Activated naive CD4-positive, alpha-beta T cell treated with anti-CD3 and anti-CD28 coated beads, Interleukin-2, amount 50 U/mL, for 16 hours (primary cell): ENCODE data around the gene DPF3.

ENCODE experiments used
- DNase-seq: peaks from one replicate; pipeline ENCODE4 v3.0.0-alpha.2; 2020

Gene DPF3

GRCh38 chr14:72790887-72791566 is 102.9 kb downstream of the DPF3 start:
- no peak for DNase-seq

- no peak for DNase-seq
Observed at GRCh38 chr14:72788972-72789728, 104.8 kb downstream of the DPF3 start.

- DNase-seq, result no peak
Observed at GRCh38 chr14:72788255-72788654, 105.6 kb downstream of the DPF3 start.

GRCh38 chr14:72787841-72788240 is 106.1 kb downstream of the DPF3 start:
- DNase-seq, result no peak

- DNase-seq, result no peak
Observed at GRCh38 chr14:72786378-72787350, 107.2 kb downstream of the DPF3 start.

GRCh38 chr14:72783741-72784140 is 110.2 kb downstream of the DPF3 start:
- DNase-seq, result no peak

GRCh38 chr14:72782817-72783216 is 111.1 kb downstream of the DPF3 start:
- DNase-seq, result no peak

- DNase-seq, result no peak
Observed at GRCh38 chr14:72781561-72782508, 112.1 kb downstream of the DPF3 start.

GRCh38 chr14:72780751-72781150 is 113.2 kb downstream of the DPF3 start:
- DNase-seq, result no peak

GRCh38 chr14:72779679-72780078 is 114.2 kb downstream of the DPF3 start:
- DNase-seq, result no peak

- DNase-seq, result no peak
Observed at GRCh38 chr14:72777636-72778035, 116.3 kb downstream of the DPF3 start.

GRCh38 chr14:72776701-72777261 is 117.1 kb downstream of the DPF3 start:
- no peak for DNase-seq

- no peak for DNase-seq
Observed at GRCh38 chr14:72775923-72776554, 117.9 kb downstream of the DPF3 start.

GRCh38 chr14:72774894-72775620 is 118.8 kb downstream of the DPF3 start:
- no peak for DNase-seq

- DNase-seq, result no peak
Observed at GRCh38 chr14:72774141-72774540, 119.8 kb downstream of the DPF3 start.

- no peak for DNase-seq
Observed at GRCh38 chr14:72771561-72771960, 122.3 kb downstream of the DPF3 start.

- no peak for DNase-seq
Observed at GRCh38 chr14:72766296-72766695, 127.6 kb downstream of the DPF3 start.

- no peak for DNase-seq
Observed at GRCh38 chr14:72763892-72764291, 130.0 kb downstream of the DPF3 start.

GRCh38 chr14:72759670-72760069 is 134.2 kb downstream of the DPF3 start:
- no peak for DNase-seq

- DNase-seq, result no peak
Observed at GRCh38 chr14:72758993-72759392, 134.9 kb downstream of the DPF3 start.

- DNase-seq, result no peak
Observed at GRCh38 chr14:72758420-72758819, 135.5 kb downstream of the DPF3 start.
